ENCODE data around the gene BTBD1.

GRCh38 chr15:83012076-83012426 is 55.0 kb downstream of the BTBD1 start:
- no peak for TF ChIP-seq CTCF (IDR thresholded peaks at IDR 0.05)
- TF ChIP-seq POLR2A (IDR thresholded peaks at IDR 0.05), result no peak
- TF ChIP-seq EP300 (IDR thresholded peaks at IDR 0.05), result no peak
